ENCODE data around the gene PHF5A. TPM values are rescaled to one million over a fixed set of nuclear protein-coding genes. Genes with fewer than 3 reads are reported as not detected.

PHF5A gene
- total and polyA plus RNA-seq, 2 donors (not counting 3 experiments of a cell fraction or from before 2014, with no cell fraction given), result 61.1 to 63.7 TPM

GRCh38 chr22:41448189-41448808 lies 20.2 kb downstream of the PHF5A start:
- intact Hi-C loops (cut with micrococcal nuclease) (loop anchor here (1.0 kb wide), 2 partner anchors 20 to 67 kb away; partner anchors contain the start of genes PHF5A and TEF), dilution Hi-C loops (cut with MboI; ENCODE audit: extremely low pct_ligation_motif_present, low sequenced_read_pairs) (no loop called here)
- DNase-seq (ENCODE audit: low read depth, low spot score) (peak; percentile 100), FAIRE-seq (peak; percentile 99)
- Histone ChIP-seq H3K79me2 (ENCODE audit: control insufficient read depth, insufficient read depth, low read length) (peaks cover 31% of the 10 kb centered on the region), H3K9ac (replicated peaks; ENCODE audit: extremely low read depth, insufficient read depth, low read length) (peak overlapping the region; percentile 83), H3K9me1 (replicated peaks; ENCODE audit: control insufficient read depth, extremely low read depth, insufficient read depth, low read length) (no peaks in the 10 kb centered on the region), H3K27ac (ENCODE audit: insufficient read depth, low read depth, low read length) (peak overlapping the region; percentile 83), H3K36me3 (ENCODE audit: control insufficient read depth in 2 of 2, extremely low read depth in 1 of 2, insufficient read depth in 2 of 2, low read length in 2 of 2) (no peaks in the 10 kb centered on the region), H3K4me1 (ENCODE audit: control insufficient read depth, extremely low read depth, insufficient read depth, low read length) (peaks cover 4% of the 10 kb centered on the region), H2AFZ (ENCODE audit: low read depth, low read length) (peak overlapping the region; percentile 63), H4K20me1 (replicated peaks; ENCODE audit: control insufficient read depth, extremely low read depth, insufficient read depth, low read length) (no peaks in the 10 kb centered on the region), H3K4me2 (ENCODE audit: insufficient read depth, low read length) (peak overlapping the region; percentile 92), H3K27me3 (ENCODE audit: control insufficient read depth in 2 of 2, insufficient read depth in 2 of 2, low read length in 2 of 2) (no peaks in the 10 kb centered on the region), H3K4me3 (replicated peaks in 1 of 3; ENCODE audit: insufficient read depth in 1 of 3, low read depth in 1 of 3, low read length in 3 of 3) (peak overlapping the region; percentile 83 to 96 (median 95)), H3K9me3 (replicated peaks; ENCODE audit: control insufficient read depth, insufficient read depth, low read length) (no peaks in the 10 kb centered on the region)
- POLR2A ChIA-PET, result interaction anchor here (0.9 to 1.0 kb wide), 3 partner anchors 20 to 173 kb away, joined by 3 to 8 read pairs (median 3); partner anchors contain the start of genes ACO2, PHF5A and XRCC6
- no TSS peak for BruUV-seq (replicated peaks)
- TF ChIP-seq MYC (IDR thresholded peaks at IDR 0.05; ENCODE audit: low read depth, low read length) (peak; percentile 76), FOS (IDR thresholded peaks at IDR 0.05; ENCODE audit: borderline replicate concordance, insufficient read depth, low read length) (peak; percentile 14), POLR2AphosphoS5 (IDR thresholded peaks at IDR 0.05; ENCODE audit: insufficient read depth, low read depth, low read length) (peak; percentile 55), CTCF (IDR thresholded peaks at IDR 0.05; ENCODE audit: extremely low read depth in 1 of 2, insufficient read depth in 1 of 2, low read depth in 1 of 2, low read length in 2 of 2) (no peak), JUN (IDR thresholded peaks at IDR 0.05; ENCODE audit: borderline replicate concordance, insufficient read depth, insufficient read length, low read depth) (no peak), POLR2A (IDR thresholded peaks at IDR 0.05; ENCODE audit: low read depth, low read length) (peak; percentile 19), EZH2 (IDR thresholded peaks at IDR 0.05; ENCODE audit: borderline replicate concordance, low read depth, low read length, severe bottlenecking) (no peak), GATA2 (IDR thresholded peaks at IDR 0.05; ENCODE audit: insufficient read depth, insufficient read length, low read depth, low read length) (no peak), MAX (IDR thresholded peaks at IDR 0.05; ENCODE audit: insufficient read depth, insufficient read length) (peak; percentile 57)
- CTCF ChIA-PET, result interaction anchor here (0.5 to 2.1 kb wide), 10 partner anchors 9 to 149 kb away, joined by 3 to 13 read pairs (median 4); partner anchors contain the start of genes ACO2, PHF5A and TEF

All from endothelial cell of umbilical vein (primary cell).